HG03342 (cell line): ENCODE data around the gene SIRT7.

Experiments used
- ATAC-seq: cut with Tn5 transposase; IDR thresholded peaks from one replicate; pipeline ENCODE4 v1.9.1; 2021; ENCODE audit warnings: mild to moderate bottlenecking, moderate library complexity; ENCODE audit not compliant: unreplicated experiment

SIRT7 gene

GRCh38 chr17:81921996-81922565, 4.1 kb upstream of the SIRT7 start:
- no peak for ATAC-seq

- ATAC-seq, result no peak
Measured at GRCh38 chr17:81921537-81921862, 3.5 kb upstream of the SIRT7 start.

GRCh38 chr17:81920612-81921536, 2.9 kb upstream of the SIRT7 start:
- ATAC-seq, result no peak

- ATAC-seq, result no peak
Measured at GRCh38 chr17:81918832-81919545, 1.0 kb upstream of the SIRT7 start.

GRCh38 chr17:81918333-81918669, 325 bp upstream of the SIRT7 start:
- ATAC-seq, result peak; percentile 16

- ATAC-seq, result no peak
Measured at GRCh38 chr17:81916234-81917001, 1.6 kb downstream of the SIRT7 start.

GRCh38 chr17:81915331-81915730, 2.6 kb downstream of the SIRT7 start:
- no peak for ATAC-seq

- ATAC-seq, result no peak
Measured at GRCh38 chr17:81914103-81914850, 3.7 kb downstream of the SIRT7 start.

- no peak for ATAC-seq
Measured at GRCh38 chr17:81913394-81914102, 4.4 kb downstream of the SIRT7 start.

GRCh38 chr17:81912441-81913309, 5.3 kb downstream of the SIRT7 start:
- no peak for ATAC-seq

- ATAC-seq, result no peak
Measured at GRCh38 chr17:81911969-81912368, 6.0 kb downstream of the SIRT7 start.

GRCh38 chr17:81911277-81911961, 6.6 kb downstream of the SIRT7 start, which contains the start of gene PCYT2:
PCYT2 (minus strand) TSS chr17:81911399; CDS start chr17:81911355, 44 bp downstream.
- peak; percentile 64 for ATAC-seq

- peak; percentile 26 for ATAC-seq
Measured at GRCh38 chr17:81910840-81911276, 7.1 kb downstream of the SIRT7 start.

- ATAC-seq, result no peak
Measured at GRCh38 chr17:81909966-81910839, 7.8 kb downstream of the SIRT7 start.

- no peak for ATAC-seq
Measured at GRCh38 chr17:81909231-81909630, 8.7 kb downstream of the SIRT7 start.

GRCh38 chr17:81908793-81909192, 9.2 kb downstream of the SIRT7 start:
- ATAC-seq, result no peak
